Peyer's patch (tissue), 4 donors: ENCODE results near the gene GLIS1. TPM values are rescaled to one million over a fixed set of nuclear protein-coding genes. Genes with fewer than 3 reads are reported as not detected.

Experiments
- DNase-seq, 3 donors: peaks; one replicate each; pipeline ENCODE4 v3.0.0-alpha.2; 2017 to 2019
- H3K27ac ChIP-seq, 4 donors: fragments of 200-600 bp; sonication (generic); one replicate each; pipeline ENCODE4 v1.5.1; 2016 to 2019
- H3K27me3 ChIP-seq, 2 donors: fragments of 200-600 bp; sonication (generic); one replicate each; pipeline ENCODE4 v1.5.1; 2019
- H3K36me3 ChIP-seq, 3 donors: fragments of 200-600 bp; sonication (generic); one replicate each; pipeline ENCODE4 v1.5.1; 2016 to 2019
- H3K4me1 ChIP-seq, 4 donors: fragments of 200-600 bp; sonication (generic); one replicate each; pipeline ENCODE4 v1.5.1; 2016 to 2019
- H3K4me3 ChIP-seq, 4 donors: fragments of 200-600 bp; sonication (generic); 1 replicate in 3 of 4; 2 replicates in 1 of 4; pipeline ENCODE4 v1.5.1; 2016 to 2019; ENCODE audit warnings: mild to moderate bottlenecking in 1 of 4
- H3K9me3 ChIP-seq, 4 donors: fragments of 200-600 bp; sonication (generic); one replicate each; pipeline ENCODE4 v1.5.1; 2016 to 2019; ENCODE audit warnings: mild to moderate bottlenecking in 1 of 4
- POLR2A ChIP-seq, 2 donors: fragments of 450-650 bp; IDR thresholded peaks; one replicate each; pipeline ENCODE4 v1.5.1; 2017; ENCODE audit warnings: antibody characterized with exemption in 2 of 2, mild to moderate bottlenecking in 2 of 2, moderate library complexity in 2 of 2
- total RNA-seq, 4 donors: library from RNA; depleted of rRNA; stranded (reverse); fragments of >200 nt; gene quantifications; one replicate each; pipeline ENCODE4 v1.1.0, GENCODE V29; 2016
- TF ChIP-seq, protein P1 (sequence below), 6 experiments: fragments of 450-650 bp in 4 of 6; fragments of 200-600 bp in 2 of 6; sonication (generic) in 1 of 6; IDR thresholded peaks; one replicate each; pipeline ENCODE4 v1.5.1; 2017 to 2019; ENCODE audit warnings: antibody characterized with exemption in 6 of 6, mild to moderate bottlenecking in 3 of 6, moderate library complexity in 1 of 6

The GLIS1 gene
- total RNA-seq, 4 donors from 2014 or later = 0.54 to 1.7 (median 0.66) TPM; not detected in 1

DNA sequence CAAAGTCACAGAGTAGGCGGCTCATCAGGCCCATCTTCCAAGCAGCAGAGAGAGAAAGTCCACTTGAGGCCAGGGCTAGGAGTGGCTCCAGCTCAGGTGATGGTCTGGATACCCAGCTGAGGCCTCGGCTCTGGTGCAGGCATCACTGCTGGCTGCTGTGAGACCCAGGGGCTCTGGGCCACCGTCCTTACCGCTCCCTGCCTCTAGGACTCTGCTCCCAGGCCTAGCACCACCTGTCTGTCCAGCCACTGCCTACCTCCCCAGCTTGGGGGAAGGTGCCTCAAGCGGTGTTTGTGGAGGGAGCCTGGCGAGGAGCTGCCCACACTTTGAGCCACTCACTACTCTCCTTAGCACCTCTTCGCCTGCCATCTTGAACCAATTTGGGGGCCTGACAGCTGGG is 221.9 kb downstream of the GLIS1 start:
- no peak for TF ChIP-seq POLR2A (IDR thresholded peaks at IDR 0.05)
- TF ChIP-seq, protein P1, sequence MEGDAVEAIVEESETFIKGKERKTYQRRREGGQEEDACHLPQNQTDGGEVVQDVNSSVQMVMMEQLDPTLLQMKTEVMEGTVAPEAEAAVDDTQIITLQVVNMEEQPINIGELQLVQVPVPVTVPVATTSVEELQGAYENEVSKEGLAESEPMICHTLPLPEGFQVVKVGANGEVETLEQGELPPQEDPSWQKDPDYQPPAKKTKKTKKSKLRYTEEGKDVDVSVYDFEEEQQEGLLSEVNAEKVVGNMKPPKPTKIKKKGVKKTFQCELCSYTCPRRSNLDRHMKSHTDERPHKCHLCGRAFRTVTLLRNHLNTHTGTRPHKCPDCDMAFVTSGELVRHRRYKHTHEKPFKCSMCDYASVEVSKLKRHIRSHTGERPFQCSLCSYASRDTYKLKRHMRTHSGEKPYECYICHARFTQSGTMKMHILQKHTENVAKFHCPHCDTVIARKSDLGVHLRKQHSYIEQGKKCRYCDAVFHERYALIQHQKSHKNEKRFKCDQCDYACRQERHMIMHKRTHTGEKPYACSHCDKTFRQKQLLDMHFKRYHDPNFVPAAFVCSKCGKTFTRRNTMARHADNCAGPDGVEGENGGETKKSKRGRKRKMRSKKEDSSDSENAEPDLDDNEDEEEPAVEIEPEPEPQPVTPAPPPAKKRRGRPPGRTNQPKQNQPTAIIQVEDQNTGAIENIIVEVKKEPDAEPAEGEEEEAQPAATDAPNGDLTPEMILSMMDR (IDR thresholded peaks at IDR 0.05) = no peak
- Histone ChIP-seq H3K27ac (no peak overlapping the region), H3K36me3 (no peaks in the 10 kb centered on the region), H3K4me3 (no peak overlapping the region), H3K27me3 (no peaks in the 10 kb centered on the region), H3K4me1 (no peaks in the 10 kb centered on the region), H3K9me3 (no peaks in the 10 kb centered on the region)
- no peak for DNase-seq

DNA sequence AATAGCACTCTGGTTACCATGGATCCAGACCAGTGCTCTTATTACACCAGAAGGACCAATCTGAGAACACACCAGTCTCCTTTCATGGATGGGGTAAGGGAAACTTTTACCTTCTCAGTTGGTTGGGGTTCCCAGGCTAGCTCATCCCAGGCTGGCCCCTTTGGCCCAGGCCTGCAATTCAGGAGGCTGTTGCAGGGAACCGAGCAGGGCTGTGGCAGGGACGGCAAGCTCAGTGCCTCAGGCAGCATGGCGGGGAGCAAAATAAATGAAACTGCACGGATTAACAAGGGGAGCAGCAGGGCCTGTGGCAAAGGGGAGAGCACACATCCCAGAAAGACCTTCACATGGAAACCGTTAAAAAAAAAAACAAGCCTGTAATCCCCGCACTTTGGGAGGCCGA is 222.8 kb downstream of the GLIS1 start:
- TF ChIP-seq, protein P1 (IDR thresholded peaks at IDR 0.05) = no peak
- no peak for TF ChIP-seq POLR2A (IDR thresholded peaks at IDR 0.05)

DNA sequence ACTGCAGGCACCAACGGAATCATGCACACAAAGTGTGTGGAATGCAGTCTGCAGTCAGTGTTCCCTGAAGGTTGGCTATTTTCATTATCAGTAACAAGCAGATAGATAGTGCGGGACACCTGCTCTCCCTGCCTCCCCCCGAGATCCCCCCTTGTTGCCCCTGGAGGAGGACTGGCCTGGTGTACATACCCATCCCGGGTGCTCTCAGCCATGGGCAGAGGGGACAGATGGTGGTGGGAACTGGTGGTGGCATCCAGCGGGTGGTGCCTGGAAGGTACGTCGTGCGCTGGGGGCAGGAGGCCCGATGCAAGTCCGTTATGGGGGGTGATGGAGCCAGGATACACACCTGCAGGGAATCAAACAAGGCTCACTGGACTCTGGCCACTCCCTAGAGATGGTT is 224.5 kb downstream of the GLIS1 start:
- DNase-seq = no peak
- Histone ChIP-seq H3K27me3 (no peaks in the 10 kb centered on the region), H3K9me3 (no peaks in the 10 kb centered on the region), H3K27ac (no peak overlapping the region), H3K36me3 (no peaks in the 10 kb centered on the region), H3K4me3 (no peak overlapping the region), H3K4me1 (no peaks in the 10 kb centered on the region)
- TF ChIP-seq, protein P1 (IDR thresholded peaks at IDR 0.05) = no peak
- TF ChIP-seq POLR2A (IDR thresholded peaks at IDR 0.05) = no peak

More for the DNA sequence above, 222.8 kb downstream of the GLIS1 start:
- Histone ChIP-seq H3K4me3 (no peak overlapping the region), H3K27ac (no peak overlapping the region), H3K27me3 (no peaks in the 10 kb centered on the region), H3K36me3 (no peaks in the 10 kb centered on the region), H3K4me1 (no peaks in the 10 kb centered on the region), H3K9me3 (no peaks in the 10 kb centered on the region)
- no peak for DNase-seq

DNA sequence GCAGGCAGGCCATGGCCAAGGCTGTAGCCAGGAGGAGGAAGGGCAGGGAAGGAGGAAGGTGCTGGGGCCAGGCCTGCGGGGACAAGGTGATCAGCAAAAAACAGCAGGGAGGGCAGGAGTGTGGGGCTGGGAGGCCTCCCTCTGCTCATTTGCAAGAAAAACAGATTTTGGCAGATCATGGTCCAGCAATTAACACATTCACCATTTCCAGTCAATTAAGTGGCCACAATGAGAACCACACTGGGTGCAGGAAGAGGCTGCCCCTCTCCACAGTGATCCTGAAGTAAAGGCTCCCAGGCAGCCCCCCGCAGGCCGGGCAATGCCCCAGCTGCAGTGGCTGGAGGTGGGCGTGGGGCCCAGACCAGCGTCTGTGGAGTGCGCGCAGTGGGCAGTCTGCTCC is 225.1 kb downstream of the GLIS1 start:
- no peak overlapping the region for H3K27ac ChIP-seq
- H3K27me3 ChIP-seq = no peaks in the 10 kb centered on the region
- no peaks in the 10 kb centered on the region for H3K4me1 ChIP-seq
- H3K36me3 ChIP-seq = no peaks in the 10 kb centered on the region
- H3K9me3 ChIP-seq = no peaks in the 10 kb centered on the region
- no peak for DNase-seq
- TF ChIP-seq, protein P1 (IDR thresholded peaks at IDR 0.05) = no peak
- TF ChIP-seq POLR2A (IDR thresholded peaks at IDR 0.05) = no peak
- H3K4me3 ChIP-seq = no peak overlapping the region

DNA sequence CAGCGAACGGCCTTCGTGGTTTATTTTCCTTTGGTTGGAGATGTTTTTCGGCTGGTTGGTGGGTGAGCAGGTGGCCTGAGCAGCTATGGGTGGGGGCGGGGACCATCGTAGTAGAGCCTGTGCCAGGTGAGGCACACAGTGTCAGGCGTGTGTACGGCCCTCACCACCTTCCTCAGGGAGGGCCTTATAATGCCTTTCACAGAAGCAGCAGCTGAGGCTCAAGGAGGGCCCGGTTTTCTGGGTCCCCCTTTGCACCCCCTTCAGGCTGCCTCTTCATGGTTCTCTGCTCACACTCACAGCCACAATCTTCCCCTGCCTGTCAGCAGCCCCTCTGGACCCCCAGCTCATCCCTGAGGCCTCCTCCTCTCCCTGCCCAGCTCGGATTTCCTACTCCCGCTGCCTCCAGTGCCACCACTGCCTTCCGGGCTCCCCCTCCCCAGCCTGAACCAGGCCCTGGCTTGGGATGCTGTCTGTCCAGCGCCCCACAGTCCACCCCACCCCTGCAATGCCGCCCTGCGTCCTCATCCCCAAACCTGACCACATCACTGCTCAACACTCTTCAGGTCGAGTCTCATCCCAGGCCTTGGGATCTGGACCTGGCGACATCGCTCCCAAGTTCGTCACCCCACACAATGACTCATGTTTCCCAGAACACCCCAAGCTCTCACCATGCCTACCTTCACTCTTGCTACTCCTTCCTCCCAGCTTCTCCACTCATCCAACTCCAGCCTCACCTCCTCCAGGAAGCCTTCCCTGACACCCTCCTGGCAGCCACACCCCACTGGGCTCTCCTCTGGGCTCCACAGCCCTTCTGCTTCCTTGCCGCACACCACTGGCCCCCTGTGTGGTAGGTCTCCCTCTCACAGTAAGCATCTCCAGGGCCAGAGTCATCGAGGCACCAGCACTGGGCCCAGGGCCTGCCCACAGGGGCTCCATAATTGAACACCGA is 225.9 kb downstream of the GLIS1 start:
- no peaks in the 10 kb centered on the region for H3K27me3 ChIP-seq
- no peak overlapping the region for H3K27ac ChIP-seq
- H3K9me3 ChIP-seq = no peaks in the 10 kb centered on the region
- no peaks in the 10 kb centered on the region for H3K36me3 ChIP-seq
- H3K4me1 ChIP-seq = no peaks in the 10 kb centered on the region
- no peak overlapping the region for H3K4me3 ChIP-seq
- no peak for DNase-seq
- TF ChIP-seq, protein P1 (IDR thresholded peaks at IDR 0.05) = no peak
- TF ChIP-seq POLR2A (IDR thresholded peaks at IDR 0.05) = no peak
